HFFc6 (cell line): ENCODE measurements around the gene MAP3K3. TPM values are rescaled to one million over a fixed set of nuclear protein-coding genes. Genes with fewer than 3 reads are reported as not detected.

Experiments
- DNase-seq: peaks from one replicate; pipeline ENCODE4 v3.0.0-alpha.2; 2018
- H3K27ac Mint-ChIP-seq: 2 replicates; pipeline ENCODE4 v1.8.0; 2020; ENCODE audit warnings: mild to moderate bottlenecking, mixed read lengths
- H3K27me3 Mint-ChIP-seq: 2 replicates; pipeline ENCODE4 v1.8.0; 2021; ENCODE audit warnings: mild to moderate bottlenecking, moderate library complexity, mixed read lengths; ENCODE audit not compliant: insufficient read depth
- H3K36me3 Mint-ChIP-seq: 2 replicates; pipeline ENCODE4 v1.8.0; 2021; ENCODE audit warnings: low read depth, mixed read lengths
- H3K4me1 Mint-ChIP-seq: 2 replicates; pipeline ENCODE4 v1.8.0; 2020; ENCODE audit warnings: low read depth, mixed read lengths
- H3K4me3 Mint-ChIP-seq: 2 replicates; pipeline ENCODE4 v1.8.0; 2020; ENCODE audit warnings: mild to moderate bottlenecking, moderate library complexity, mixed read lengths
- H3K9me3 Mint-ChIP-seq: 2 replicates; pipeline ENCODE4 v1.8.0; 2020; ENCODE audit warnings: mild to moderate bottlenecking, mixed read lengths
- total RNA-seq, 6 experiments: library from RNA; stranded (reverse); fragmentation: NEBNext Ultra II Directional; extraction: Animal tissue kit (Norgen Biotek cat#: 25700); gene quantifications; 2 replicates in 1 of 6; 3 replicates in 5 of 6; pipeline ENCODE4 v1.2.3, GENCODE V29; 2021
- TF ChIP-seq, protein P1 (sequence below): fragments of 200-600 bp; sonication (generic); IDR thresholded peaks from 2 replicates; pipeline ENCODE4 v1.5.0; 2021; ENCODE audit warnings: antibody characterized with exemption, mild to moderate bottlenecking

Gene MAP3K3
- total RNA-seq, 6 experiments from 2014 or later: 24.2 to 31.5 (median 27.2) TPM

GRCh38 chr17:63649813-63650212 is 27.6 kb downstream of the MAP3K3 start:
- Mint-ChIP-seq H3K4me1 (peaks cover 30% of the 10 kb centered on the region), H3K36me3 (peaks cover 8% of the 10 kb centered on the region), H3K27ac (no peak overlapping the region), H3K4me3 (no peak overlapping the region), H3K27me3 (no peaks in the 10 kb centered on the region; the same call in 1 of the 2 replicates), H3K9me3 (no peaks in the 10 kb centered on the region)
- TF ChIP-seq, protein P1, sequence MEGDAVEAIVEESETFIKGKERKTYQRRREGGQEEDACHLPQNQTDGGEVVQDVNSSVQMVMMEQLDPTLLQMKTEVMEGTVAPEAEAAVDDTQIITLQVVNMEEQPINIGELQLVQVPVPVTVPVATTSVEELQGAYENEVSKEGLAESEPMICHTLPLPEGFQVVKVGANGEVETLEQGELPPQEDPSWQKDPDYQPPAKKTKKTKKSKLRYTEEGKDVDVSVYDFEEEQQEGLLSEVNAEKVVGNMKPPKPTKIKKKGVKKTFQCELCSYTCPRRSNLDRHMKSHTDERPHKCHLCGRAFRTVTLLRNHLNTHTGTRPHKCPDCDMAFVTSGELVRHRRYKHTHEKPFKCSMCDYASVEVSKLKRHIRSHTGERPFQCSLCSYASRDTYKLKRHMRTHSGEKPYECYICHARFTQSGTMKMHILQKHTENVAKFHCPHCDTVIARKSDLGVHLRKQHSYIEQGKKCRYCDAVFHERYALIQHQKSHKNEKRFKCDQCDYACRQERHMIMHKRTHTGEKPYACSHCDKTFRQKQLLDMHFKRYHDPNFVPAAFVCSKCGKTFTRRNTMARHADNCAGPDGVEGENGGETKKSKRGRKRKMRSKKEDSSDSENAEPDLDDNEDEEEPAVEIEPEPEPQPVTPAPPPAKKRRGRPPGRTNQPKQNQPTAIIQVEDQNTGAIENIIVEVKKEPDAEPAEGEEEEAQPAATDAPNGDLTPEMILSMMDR: no peak
- DNase-seq: no peak

GRCh38 chr17:63652106-63652505 is 29.9 kb downstream of the MAP3K3 start:
- H3K36me3 Mint-ChIP-seq: peaks cover 6% of the 10 kb centered on the region
- TF ChIP-seq, protein P1: no peak
- H3K27ac Mint-ChIP-seq: no peak overlapping the region
- no peak overlapping the region for H3K4me3 Mint-ChIP-seq
- no peaks in the 10 kb centered on the region for H3K9me3 Mint-ChIP-seq
- DNase-seq: no peak
- H3K27me3 Mint-ChIP-seq: no peaks in the 10 kb centered on the region; the same call in 1 of the 2 replicates
- peaks cover 11% of the 10 kb centered on the region for H3K4me1 Mint-ChIP-seq

DNA sequence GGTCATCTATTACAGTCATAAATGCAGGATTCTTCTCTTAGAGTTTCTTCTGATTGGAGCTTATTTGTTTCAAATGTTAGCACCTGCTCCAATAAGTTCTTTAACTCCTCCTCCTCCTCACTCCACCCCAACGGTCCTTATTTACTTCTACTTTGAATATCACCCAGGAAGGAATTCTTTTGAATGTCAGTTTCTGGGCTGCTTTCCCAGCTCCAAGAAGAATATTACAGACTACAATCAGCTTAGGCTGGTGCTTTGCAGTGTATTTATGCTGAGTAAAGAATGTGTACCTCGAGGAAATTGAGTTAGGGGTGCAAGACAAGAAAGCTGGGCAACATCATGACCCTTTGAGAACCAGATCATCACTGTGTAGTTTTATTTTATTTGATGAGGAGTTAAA is 30.8 kb downstream of the MAP3K3 start:
- TF ChIP-seq, protein P1: no peak
- no peak for DNase-seq
- Mint-ChIP-seq H3K9me3 (no peaks in the 10 kb centered on the region), H3K4me3 (no peak overlapping the region), H3K36me3 (peaks cover 5% of the 10 kb centered on the region; the same call in 1 of the 2 replicates), H3K27ac (no peak overlapping the region), H3K27me3 (no peaks in the 10 kb centered on the region; the same call in 1 of the 2 replicates), H3K4me1 (peaks cover 2% of the 10 kb centered on the region; the same call in 1 of the 2 replicates)

DNA sequence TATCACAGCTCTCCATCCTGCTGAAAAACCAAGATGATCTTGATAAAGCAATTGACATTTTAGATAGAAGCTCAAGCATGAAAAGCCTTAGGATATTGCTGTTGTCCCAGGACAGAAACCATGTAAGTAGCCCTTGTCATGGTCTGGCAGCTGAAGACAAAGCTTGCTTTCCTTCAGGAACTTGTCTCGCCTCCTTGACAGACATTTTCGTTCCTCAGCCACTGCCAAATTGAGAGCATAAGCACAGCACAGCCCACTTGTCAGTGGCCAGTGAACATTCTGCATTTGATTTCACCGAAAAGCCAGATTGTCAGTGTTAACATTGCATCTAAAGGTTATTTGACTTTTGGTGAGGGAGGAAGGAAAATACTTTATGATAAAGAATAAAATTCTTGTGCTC is 35.6 kb downstream of the MAP3K3 start:
- no peak overlapping the region for H3K27ac Mint-ChIP-seq

GRCh38 chr17:63658366-63658765 is 36.1 kb downstream of the MAP3K3 start:
- Mint-ChIP-seq H3K9me3 (no peaks in the 10 kb centered on the region), H3K27me3 (peaks cover 3% of the 10 kb centered on the region; the same call in 1 of the 2 replicates), H3K4me1 (no peaks in the 10 kb centered on the region), H3K4me3 (no peak overlapping the region), H3K36me3 (peaks cover 9% of the 10 kb centered on the region), H3K27ac (no peak overlapping the region)
- DNase-seq: no peak
- TF ChIP-seq, protein P1: no peak

More for the DNA sequence above, 35.6 kb downstream of the MAP3K3 start:
- H3K9me3 Mint-ChIP-seq: no peaks in the 10 kb centered on the region
- no peak for DNase-seq
- peaks cover 3% of the 10 kb centered on the region; the same call in 1 of the 2 replicates for H3K27me3 Mint-ChIP-seq
- no peaks in the 10 kb centered on the region for H3K4me1 Mint-ChIP-seq
- H3K36me3 Mint-ChIP-seq: peaks cover 9% of the 10 kb centered on the region; the same call in 1 of the 2 replicates
- TF ChIP-seq, protein P1: no peak
- H3K4me3 Mint-ChIP-seq: no peak overlapping the region
